Measurements from ENCODE around the gene IRF1. TPM values are rescaled to one million over a fixed set of nuclear protein-coding genes. Genes with fewer than 3 reads are reported as not detected.

Gene IRF1
- total RNA-seq, 2 donors from 2014 or later = 12.2 to 15.5 TPM

GRCh38 chr5:132481596-132482211 is 8.9 kb downstream of the IRF1 start:
- peaks cover 0 to 32% of the 10 kb centered on the region in 2 donors for H3K36me3 ChIP-seq (replicated peaks in 1 of 2; ENCODE audit: insufficient read depth in 1 of 2, low read depth in 2 of 2)
- no peak for DNase-seq
- TF ChIP-seq CTCF (IDR thresholded peaks at IDR 0.05) (no peak), POLR2A (IDR thresholded peaks at IDR 0.05) (no peak)
- H3K27me3 ChIP-seq = no peaks in the 10 kb centered on the region
- intact Hi-C loops (cut with DNase I) = no loop called here
- no peaks in the 10 kb centered on the region for H3K4me1 ChIP-seq
- H3K27ac ChIP-seq = peak overlapping the region in 1 of 4 donors; percentile 5
- 82 to 83% methylated on average over 5 of the region's 5 CpGs for WGBS, 2 donors
- ATAC-seq = no peak
- H3K9me3 ChIP-seq = no peaks in the 10 kb centered on the region
- H3K4me3 ChIP-seq = no peak overlapping the region

- ATAC-seq (no peak), DNase-seq (no peak)
- no peaks in the 10 kb centered on the region for H3K27me3 ChIP-seq
- intact Hi-C loops (cut with DNase I) = no loop called here
- peak overlapping the region in 1 of 4 donors; percentile 5 for H3K27ac ChIP-seq
- no peak overlapping the region for H3K4me3 ChIP-seq
- H3K4me1 ChIP-seq = peaks cover 3% of the 10 kb centered on the region
- peaks cover 0 to 25% of the 10 kb centered on the region in 2 donors for H3K36me3 ChIP-seq (replicated peaks in 1 of 2; ENCODE audit: insufficient read depth in 1 of 2, low read depth in 2 of 2)
- TF ChIP-seq CTCF (IDR thresholded peaks at IDR 0.05) (no peak), POLR2A (IDR thresholded peaks at IDR 0.05) (no peak)
- H3K9me3 ChIP-seq = no peaks in the 10 kb centered on the region
- 84 to 91% methylated on average over 4 of the region's 4 CpGs for WGBS, 2 donors
Measured at GRCh38 chr5:132480893-132481595, 9.5 kb downstream of the IRF1 start.

DNA sequence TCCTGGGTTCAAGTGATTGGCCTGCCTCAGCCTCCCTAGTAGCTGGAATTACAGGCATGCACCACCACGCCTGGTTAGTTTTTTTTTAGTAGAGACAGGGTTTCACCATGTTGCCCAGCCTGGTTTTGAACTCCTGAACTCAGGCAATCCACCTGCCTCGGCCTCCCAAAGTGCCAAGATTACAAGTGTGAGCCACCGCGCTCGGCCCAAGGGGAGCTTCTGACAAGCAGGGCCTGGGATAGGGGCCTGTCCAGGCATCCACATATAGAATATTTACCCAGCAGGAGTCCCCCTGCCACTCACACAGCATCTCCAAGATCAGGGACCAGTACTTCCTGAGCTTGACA is 10.1 kb downstream of the IRF1 start:
- Histone ChIP-seq H3K36me3 (replicated peaks in 1 of 2; ENCODE audit: insufficient read depth in 1 of 2, low read depth in 2 of 2) (peaks cover 0 to 22% of the 10 kb centered on the region in 2 donors), H3K9me3 (no peaks in the 10 kb centered on the region), H3K27ac (no peak overlapping the region), H3K27me3 (no peaks in the 10 kb centered on the region), H3K4me1 (peaks cover 8% of the 10 kb centered on the region), H3K4me3 (no peak overlapping the region)
- TF ChIP-seq CTCF (IDR thresholded peaks at IDR 0.05) (no peak), POLR2A (IDR thresholded peaks at IDR 0.05) (no peak)
- WGBS, 2 donors = 94 to 100% methylated on average over 3 to 5 of the region's 5 CpGs
- ATAC-seq = no peak
- intact Hi-C loops (cut with DNase I) = no loop called here
- no peak for DNase-seq

DNA sequence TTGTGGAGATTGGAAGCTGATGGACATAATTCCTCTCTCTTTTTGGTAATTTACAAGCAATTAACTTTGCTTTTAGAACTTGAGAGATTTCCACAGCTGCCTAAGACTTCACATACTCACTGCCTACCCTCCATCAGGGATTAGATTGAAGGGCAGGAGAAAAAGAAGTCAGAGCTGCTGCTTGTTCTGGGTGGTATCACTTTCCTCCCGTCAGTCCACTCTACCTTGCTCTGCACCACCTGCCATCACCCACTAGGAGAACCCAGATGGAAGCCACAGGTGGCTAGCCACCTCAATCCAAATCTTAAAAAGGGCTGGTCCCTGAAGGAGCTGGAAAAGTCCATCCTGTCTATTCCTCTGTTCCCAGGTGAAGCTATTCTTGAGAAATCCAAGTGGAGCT is 10.5 kb downstream of the IRF1 start:
- Histone ChIP-seq H3K4me3 (no peak overlapping the region), H3K27ac (no peak overlapping the region), H3K4me1 (peaks cover 13% of the 10 kb centered on the region), H3K36me3 (replicated peaks in 1 of 2; ENCODE audit: insufficient read depth in 1 of 2, low read depth in 2 of 2) (peaks cover 0 to 17% of the 10 kb centered on the region in 2 donors), H3K9me3 (no peaks in the 10 kb centered on the region), H3K27me3 (no peaks in the 10 kb centered on the region)
- no peak for DNase-seq
- TF ChIP-seq POLR2A (IDR thresholded peaks at IDR 0.05) = no peak
- WGBS, 2 donors = 56 to 100% methylated on average over 1 of the region's 1 CpG
- ATAC-seq = no peak
- intact Hi-C loops (cut with DNase I) = no loop called here

DNA sequence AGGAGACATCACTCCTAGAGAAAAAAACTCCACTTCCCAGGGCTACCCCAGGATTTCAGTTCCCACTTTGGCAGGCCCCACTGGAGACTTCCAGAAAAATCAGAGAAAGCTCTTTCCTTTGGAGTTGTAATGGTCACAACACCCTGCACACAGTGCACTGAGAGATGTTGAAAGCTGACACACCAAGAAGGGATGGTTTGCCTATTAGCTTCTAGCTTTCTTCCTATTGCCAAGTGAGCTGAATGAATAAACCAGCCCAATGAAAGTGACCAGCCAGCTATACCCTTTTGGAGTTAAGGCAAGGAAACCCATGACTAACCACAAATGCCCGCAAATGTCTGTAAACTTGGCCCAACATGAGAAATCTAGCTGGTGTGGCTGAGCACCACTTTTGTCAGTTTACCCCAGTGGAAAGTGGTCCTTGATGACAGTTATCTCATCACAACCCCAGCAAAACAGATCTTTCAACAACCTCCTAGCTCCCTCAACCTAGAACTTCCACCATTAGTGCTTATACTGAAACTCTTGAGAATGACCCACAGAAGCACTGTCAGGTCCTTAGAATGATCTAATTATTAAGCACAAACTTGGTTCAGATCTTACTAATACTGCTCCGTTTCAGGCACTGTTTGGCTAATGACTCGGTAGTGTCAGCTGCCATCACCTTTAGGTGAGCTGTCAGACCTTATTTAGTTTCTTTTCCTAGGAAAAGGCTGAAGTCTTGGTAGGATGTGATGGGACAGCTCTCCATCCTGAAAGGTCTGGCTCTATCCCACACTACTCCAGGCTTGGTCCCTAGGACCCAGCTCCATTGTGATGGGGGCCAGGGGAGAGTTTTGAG is 11.2 kb downstream of the IRF1 start:
- H3K4me1 ChIP-seq = peaks cover 17% of the 10 kb centered on the region
- no peak overlapping the region for H3K4me3 ChIP-seq
- no peak overlapping the region for H3K27ac ChIP-seq
- H3K9me3 ChIP-seq = no peaks in the 10 kb centered on the region
- TF ChIP-seq CTCF (IDR thresholded peaks at IDR 0.05) (no peak), POLR2A (IDR thresholded peaks at IDR 0.05) (no peak)
- intact Hi-C loops (cut with DNase I) = no loop called here
- no peak for DNase-seq
- ATAC-seq = no peak
- peaks cover 0 to 14% of the 10 kb centered on the region in 2 donors for H3K36me3 ChIP-seq (replicated peaks in 1 of 2; ENCODE audit: insufficient read depth in 1 of 2, low read depth in 2 of 2)
- 79 to 92% methylated on average over 3 of the region's 3 CpGs for WGBS, 2 donors
- H3K27me3 ChIP-seq = no peaks in the 10 kb centered on the region
